HEK293T (cell line): Measurements from ENCODE around the gene POLG.

Experiments
- CTCF ChIA-PET: fragments of 350-600 bp; formaldehyde crosslinking; extraction: SDS; loops from one replicate; lab custom pipeline; 2021; ENCODE audit warnings: antibody characterized with exemption, inconsistent platforms; lab: Yijun Ruan, JAX
- POLR2A ChIA-PET: fragments of 350-600 bp; formaldehyde crosslinking; extraction: SDS; loops from one replicate; lab custom pipeline; 2020; ENCODE audit warnings: antibody characterized with exemption, inconsistent platforms; lab: Yijun Ruan, JAX
- DNase-seq: peaks from one replicate; pipeline ENCODE4 v3.0.0; 2012; ENCODE audit warnings: mixed read lengths; ENCODE audit errors: extremely low spot score
- ARNT ChIP-seq: fragments of 450-650 bp; IDR thresholded peaks from 2 replicates; pipeline ENCODE4 v1.6.1; 2017; ENCODE audit warnings: mild to moderate bottlenecking
- BHLHE40 ChIP-seq: fragments of 450-650 bp; IDR thresholded peaks from 2 replicates; pipeline ENCODE4 v1.6.1; 2016; ENCODE audit warnings: mild to moderate bottlenecking, moderate library complexity, borderline replicate concordance
- CTBP1 ChIP-seq: fragments of 450-650 bp; IDR thresholded peaks from 2 replicates; pipeline ENCODE4 v1.6.1; 2016; ENCODE audit warnings: borderline replicate concordance
- ELF4 ChIP-seq: fragments of 450-650 bp; IDR thresholded peaks from 2 replicates; pipeline ENCODE4 v1.6.1; 2017; ENCODE audit warnings: antibody characterized with exemption
- FOXA1 ChIP-seq: fragments of 450-650 bp; IDR thresholded peaks from 2 replicates; pipeline ENCODE4 v1.6.1; 2016; ENCODE audit warnings: mild to moderate bottlenecking
- FOXK2 ChIP-seq: fragments of 450-650 bp; IDR thresholded peaks from 2 replicates; pipeline ENCODE4 v1.6.1; 2016; ENCODE audit warnings: mild to moderate bottlenecking
- FOXM1 ChIP-seq: fragments of 450-650 bp; IDR thresholded peaks from 2 replicates; pipeline ENCODE4 v1.6.1; 2017; ENCODE audit warnings: mild to moderate bottlenecking, borderline replicate concordance
- HDGF ChIP-seq: fragments of 450-650 bp; IDR thresholded peaks from 2 replicates; pipeline ENCODE4 v1.6.1; 2017; ENCODE audit warnings: antibody characterized with exemption, borderline replicate concordance
- L3MBTL2 ChIP-seq: fragments of 450-650 bp; conservative IDR thresholded peaks from 2 replicates; pipeline ENCODE4 v1.6.1; 2016; ENCODE audit warnings: mild to moderate bottlenecking
- LEF1 ChIP-seq: fragments of 450-650 bp; IDR thresholded peaks from 2 replicates; pipeline ENCODE4 v1.6.1; 2017; ENCODE audit warnings: mild to moderate bottlenecking, borderline replicate concordance
- NFRKB ChIP-seq: fragments of 450-650 bp; IDR thresholded peaks from 2 replicates; pipeline ENCODE4 v1.6.1; 2016; ENCODE audit warnings: mild to moderate bottlenecking, moderate library complexity
- SP1 ChIP-seq: fragments of 450-650 bp; IDR thresholded peaks from 2 replicates; pipeline ENCODE4 v1.6.1; 2017
- SUZ12 ChIP-seq: fragments of 450-650 bp; IDR thresholded peaks from 2 replicates; pipeline ENCODE4 v1.6.1; 2016; ENCODE audit warnings: mild to moderate bottlenecking
- ZNF384 ChIP-seq: fragments of 450-650 bp; IDR thresholded peaks from 2 replicates; pipeline ENCODE4 v1.6.1; 2016
- TF ChIP-seq, protein P1 (sequence below): fragments of 450-650 bp; IDR thresholded peaks from 2 replicates; pipeline ENCODE4 v1.6.1; 2016

The POLG gene

DNA sequence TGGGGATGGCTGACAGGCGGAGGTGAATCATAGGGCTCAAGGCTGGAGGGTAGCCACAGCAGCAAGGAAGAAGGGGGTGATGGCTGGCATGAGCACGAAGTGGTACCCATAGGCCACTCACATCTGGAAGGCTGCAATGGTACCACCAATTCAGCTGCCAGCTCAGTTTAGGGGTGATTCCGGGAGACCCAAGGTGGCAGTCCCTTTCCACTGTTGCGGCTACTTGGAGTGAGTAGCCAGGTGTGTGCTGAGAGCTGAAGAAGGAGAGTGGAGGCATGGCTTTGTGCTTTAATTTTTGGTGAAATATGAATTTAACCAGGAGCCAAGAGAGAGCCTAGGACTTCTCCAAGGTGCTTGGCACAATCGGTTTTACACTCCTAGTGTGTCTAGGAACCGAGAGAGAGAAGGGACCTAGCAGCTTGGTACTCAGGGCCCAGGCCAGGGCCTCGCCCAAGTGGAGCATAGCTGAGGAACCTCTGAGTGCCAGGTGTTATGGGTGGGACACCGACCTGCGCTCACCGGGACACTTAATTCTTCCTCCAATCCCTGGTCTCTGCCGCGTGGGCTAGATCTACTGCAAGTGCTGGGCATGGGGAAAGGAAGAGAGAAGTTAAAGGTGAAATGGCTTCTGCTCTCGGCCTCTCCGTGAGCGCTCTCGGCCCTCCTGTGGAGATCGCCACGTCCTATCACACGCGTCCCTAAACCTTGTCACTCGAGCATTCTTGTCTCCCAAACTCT is 32.2 kb upstream of the POLG start:
- DNase-seq = no peak
- TF ChIP-seq SUZ12 = no peak
- no peak for TF ChIP-seq SP1
- TF ChIP-seq, protein P1, sequence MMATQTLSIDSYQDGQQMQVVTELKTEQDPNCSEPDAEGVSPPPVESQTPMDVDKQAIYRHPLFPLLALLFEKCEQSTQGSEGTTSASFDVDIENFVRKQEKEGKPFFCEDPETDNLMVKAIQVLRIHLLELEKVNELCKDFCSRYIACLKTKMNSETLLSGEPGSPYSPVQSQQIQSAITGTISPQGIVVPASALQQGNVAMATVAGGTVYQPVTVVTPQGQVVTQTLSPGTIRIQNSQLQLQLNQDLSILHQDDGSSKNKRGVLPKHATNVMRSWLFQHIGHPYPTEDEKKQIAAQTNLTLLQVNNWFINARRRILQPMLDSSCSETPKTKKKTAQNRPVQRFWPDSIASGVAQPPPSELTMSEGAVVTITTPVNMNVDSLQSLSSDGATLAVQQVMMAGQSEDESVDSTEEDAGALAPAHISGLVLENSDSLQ = no peak
- ChIA-PET CTCF (interaction anchor here (1.2 kb wide), 1 partner anchor 106 kb away, joined by 3 read pairs; no protein-coding TSS in a partner anchor), POLR2A (no interaction called here)

DNA sequence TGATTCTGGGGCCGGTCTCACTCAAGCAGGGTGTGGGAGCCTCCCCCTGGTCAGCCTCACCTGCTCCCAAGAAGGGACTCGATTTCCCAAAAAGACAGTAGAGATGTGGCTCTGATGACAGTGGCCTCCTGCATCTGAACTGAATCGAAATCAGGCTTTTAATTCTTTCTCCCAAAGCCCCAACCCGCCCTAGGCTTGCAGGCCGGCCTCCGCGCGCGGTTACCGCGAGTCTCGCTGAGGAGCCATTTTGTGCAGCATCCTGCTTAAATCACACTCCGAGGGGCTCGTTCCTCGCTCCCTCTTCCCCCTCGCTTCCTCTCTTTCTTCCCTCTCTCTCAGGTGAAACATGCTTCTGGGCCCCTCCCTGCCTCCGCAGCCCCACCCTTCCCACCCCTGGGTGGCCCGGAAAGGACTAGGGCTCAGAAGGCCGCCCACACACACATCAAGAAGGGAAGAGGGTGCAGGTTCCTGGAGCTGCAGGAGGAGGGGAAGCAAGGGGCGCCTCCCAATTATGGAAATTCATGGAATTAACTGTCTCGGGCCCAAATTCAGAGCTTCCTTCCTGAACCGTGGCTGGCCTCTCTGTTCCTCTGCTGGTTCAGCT is 30.9 kb upstream of the POLG start:
- DNase-seq = no peak
- TF ChIP-seq, protein P1 = no peak
- TF ChIP-seq FOXA1 (no peak), SUZ12 (no peak), HDGF (no peak), SP1 (no peak), NFRKB (no peak), ELF4 (no peak)
- CTCF ChIA-PET = interaction anchor here (1.8 kb wide), 1 partner anchor 34 kb away, joined by 5 read pairs; no protein-coding TSS in a partner anchor
- POLR2A ChIA-PET = no interaction called here

DNA sequence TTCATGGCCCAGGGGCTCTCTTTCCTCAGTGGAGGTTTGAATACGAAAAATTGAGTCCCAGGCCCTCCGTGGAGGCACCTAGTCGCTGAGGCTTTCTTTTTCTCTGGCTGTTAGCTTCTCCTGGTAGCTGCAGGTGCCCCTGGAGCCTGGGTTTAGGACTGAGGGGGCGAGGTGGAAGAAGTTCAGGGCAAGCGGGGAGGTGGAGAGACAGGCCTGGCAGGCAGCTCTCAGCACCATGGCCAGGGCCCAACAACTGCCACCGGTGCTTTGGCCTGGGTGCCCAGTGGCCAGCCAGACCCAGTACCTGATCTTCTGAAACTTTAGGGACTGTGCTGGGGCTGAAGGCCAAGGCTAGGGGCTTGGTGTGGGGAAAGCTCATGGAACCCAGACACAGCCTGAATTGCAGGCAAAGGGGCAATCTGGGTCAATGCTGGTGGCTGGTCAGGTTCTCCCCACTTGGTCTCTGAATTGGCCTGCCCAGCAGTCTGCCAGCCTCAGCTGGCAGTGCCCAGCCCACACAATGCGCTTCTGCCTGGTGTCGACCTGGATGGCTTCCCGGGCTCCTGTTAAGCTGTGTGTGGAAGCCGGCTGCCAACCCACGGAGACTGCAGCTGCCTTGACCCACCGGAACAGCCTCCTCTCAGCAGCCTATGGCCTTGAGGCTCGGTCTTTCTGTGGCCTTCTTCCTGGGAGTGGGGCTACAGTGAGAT is 30.3 kb upstream of the POLG start:
- POLR2A ChIA-PET = interaction anchor here (0.5 kb wide), 1 partner anchor 8 kb away, joined by 3 read pairs; no protein-coding TSS in a partner anchor
- no peak for DNase-seq
- CTCF ChIA-PET = interaction anchor here (0.6 to 1.8 kb wide), 2 partner anchors 35 to 69 kb away, joined by 3 to 5 read pairs; no protein-coding TSS in a partner anchor
- TF ChIP-seq FOXA1 (no peak), FOXM1 (no peak), ZNF384 (no peak), HDGF (no peak), BHLHE40 (no peak), LEF1 (no peak)
- TF ChIP-seq, protein P1 = no peak

DNA sequence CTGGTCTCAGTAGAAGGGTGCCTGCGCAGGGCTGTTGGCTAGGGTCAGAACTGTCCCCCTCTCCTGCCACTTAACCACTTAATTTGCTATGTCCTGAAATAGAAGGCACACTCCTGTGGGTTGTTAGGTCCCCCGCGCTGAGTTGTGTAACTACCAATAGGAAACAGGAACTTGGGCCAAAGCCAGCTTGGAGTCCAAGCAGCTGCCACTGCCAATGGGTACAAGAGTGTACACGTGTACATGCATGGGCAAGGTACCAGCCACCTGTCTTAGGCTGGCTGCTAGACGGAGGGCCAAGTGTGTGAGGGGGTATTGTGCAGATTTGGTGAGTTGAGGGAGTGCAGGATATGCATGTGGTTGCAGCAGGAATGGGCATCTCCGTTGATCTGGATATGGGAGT is 29.7 kb upstream of the POLG start:
- ChIA-PET CTCF (interaction anchor here (0.6 to 1.8 kb wide), 2 partner anchors 35 to 70 kb away, joined by 3 to 5 read pairs; no protein-coding TSS in a partner anchor), POLR2A (interaction anchor here (0.5 to 2.0 kb wide), 2 partner anchors 8 to 27 kb away, joined by 3 to 6 read pairs; no protein-coding TSS in a partner anchor)
- no peak for TF ChIP-seq NFRKB
- no peak for TF ChIP-seq FOXK2
- TF ChIP-seq L3MBTL2 = no peak
- TF ChIP-seq CTBP1 = no peak
- TF ChIP-seq SP1 = no peak
- TF ChIP-seq SUZ12 = no peak
- TF ChIP-seq, protein P1 = no peak
- no peak for TF ChIP-seq ELF4
- no peak for DNase-seq

DNA sequence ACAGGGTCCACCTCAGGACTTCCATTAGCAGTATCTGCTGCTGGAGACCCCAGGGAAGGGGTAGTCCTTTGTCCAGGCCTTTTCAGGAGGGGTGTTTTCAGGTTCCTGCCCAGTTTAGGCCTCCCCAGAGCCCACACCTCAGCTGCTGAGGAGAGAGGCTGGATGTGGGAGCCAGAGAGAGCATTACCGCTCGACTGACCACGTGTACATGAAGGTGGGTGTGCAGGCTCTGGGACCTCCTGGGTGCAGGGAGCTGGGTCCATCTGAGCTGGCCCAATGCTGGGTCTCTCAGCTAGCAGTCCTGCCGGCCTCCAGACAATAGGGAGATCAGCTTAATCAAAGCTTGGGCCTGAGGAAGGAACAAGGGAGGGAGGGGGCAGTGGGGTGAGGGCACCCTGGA is 29.1 kb upstream of the POLG start:
- DNase-seq = no peak
- no peak for TF ChIP-seq BHLHE40
- TF ChIP-seq SP1 = no peak
- TF ChIP-seq LEF1 = no peak
- no peak for TF ChIP-seq ELF4
- TF ChIP-seq, protein P1 = no peak
- TF ChIP-seq FOXA1 = no peak
- no peak for TF ChIP-seq ARNT
- TF ChIP-seq NFRKB = no peak
- TF ChIP-seq ZNF384 = no peak
- no peak for TF ChIP-seq CTBP1
- TF ChIP-seq L3MBTL2 = no peak
- ChIA-PET POLR2A (interaction anchor here (2.0 kb wide), 1 partner anchor 28 kb away, joined by 6 read pairs; no protein-coding TSS in a partner anchor), CTCF (interaction anchor here (1.0 to 1.8 kb wide), 2 partner anchors 27 to 36 kb away, joined by 3 to 5 read pairs; no protein-coding TSS in a partner anchor)
